Measurements from ENCODE around the gene DNER. TPM values are rescaled to one million over a fixed set of nuclear protein-coding genes. Genes with fewer than 3 reads are reported as not detected.

The DNER gene
- polyA plus RNA-seq, 2 of the 4 experiments (the other 2 are of a cell fraction), result 0.34 to 4.2 TPM

- DNase-seq (ENCODE audit: low read depth in 1 of 2, low spot score in 1 of 2) (no peak), FAIRE-seq (no peak), ATAC-seq (no peak)
- WGBS (ENCODE audit: missing lambda C conversion rate), result 15% methylated on average over 5 of the region's 5 CpGs
- ChIA-PET CTCF (no interaction called here), POLR2A (no interaction called here)
- Histone ChIP-seq H3K27ac (no peak overlapping the region), H3K4me1 (no peaks in the 10 kb centered on the region), H3K9me3 (no peaks in the 10 kb centered on the region), H3K4me3 (no peak overlapping the region), H3K4me2 (no peak overlapping the region)
- TF ChIP-seq BCL3 (IDR thresholded peaks at IDR 0.05) (no peak), JUNB (IDR thresholded peaks at IDR 0.05) (no peak), HOXB13 (CRISPR knock-in tag; IDR thresholded peaks at IDR 0.05; ENCODE audit: low read depth) (no peak), FOSL2 (IDR thresholded peaks at IDR 0.05) (no peak), FOSL2 (CRISPR knock-in tag; IDR thresholded peaks at IDR 0.05) (no peak), CBX8 (IDR thresholded peaks at IDR 0.05) (no peak), CHD2 (IDR thresholded peaks at IDR 0.05; ENCODE audit: low read length, partially characterized antibody) (no peak), MAX (IDR thresholded peaks at IDR 0.05) (no peak), JUN (IDR thresholded peaks at IDR 0.05) (no peak), POLR2AphosphoS2 (conservative IDR thresholded peaks at IDR 0.05; ENCODE audit: low read length) (no peak), KDM1A (IDR thresholded peaks at IDR 0.05; ENCODE audit: low read depth) (no peak), PBX3 (IDR thresholded peaks at IDR 0.05) (no peak), MYC (IDR thresholded peaks at IDR 0.05; ENCODE audit: borderline replicate concordance, low read length) (no peak), BHLHE40 (IDR thresholded peaks at IDR 0.05; ENCODE audit: low read depth, low read length) (no peak), ZSCAN20 (CRISPR knock-in tag; IDR thresholded peaks at IDR 0.05) (no peak), NR3C1 (IDR thresholded peaks at IDR 0.05) (no peak), HDAC2 (IDR thresholded peaks at IDR 0.05) (no peak), CBX2 (IDR thresholded peaks at IDR 0.05; ENCODE audit: borderline replicate concordance, low read depth) (no peak), ESRRA (IDR thresholded peaks at IDR 0.05; ENCODE audit: borderline replicate concordance, low read length) (no peak), ELK1 (IDR thresholded peaks at IDR 0.05; ENCODE audit: low read depth, low read length) (no peak), HEYL (CRISPR knock-in tag; IDR thresholded peaks at IDR 0.05) (no peak)
Measured at GRCh38 chr2:229650059-229650458, 64.3 kb downstream of the DNER start.

GRCh38 chr2:229646186-229646723, 68.1 kb downstream of the DNER start:
- Histone ChIP-seq H3K4me2 (no peak overlapping the region), H3K9me3 (no peaks in the 10 kb centered on the region), H3K4me1 (no peaks in the 10 kb centered on the region), H3K27ac (no peak overlapping the region), H3K4me3 (no peak overlapping the region)
- POLR2A ChIA-PET, result no interaction called here
- WGBS (ENCODE audit: missing lambda C conversion rate), result 18% methylated on average over 4 of the region's 4 CpGs
- FAIRE-seq (no peak), DNase-seq (ENCODE audit: low read depth in 1 of 2, low spot score in 1 of 2) (no peak), ATAC-seq (no peak)
- CTCF ChIA-PET, result no interaction called here
- TF ChIP-seq EHMT2 (IDR thresholded peaks at IDR 0.05; ENCODE audit: low read depth) (no peak), ESRRA (IDR thresholded peaks at IDR 0.05; ENCODE audit: borderline replicate concordance, low read length) (no peak), KDM1A (IDR thresholded peaks at IDR 0.05; ENCODE audit: low read depth) (no peak), USF2 (IDR thresholded peaks at IDR 0.05) (no peak), FOSL2 (IDR thresholded peaks at IDR 0.05) (no peak), FOSL2 (CRISPR knock-in tag; IDR thresholded peaks at IDR 0.05) (no peak), ZFP36 (IDR thresholded peaks at IDR 0.05; ENCODE audit: borderline replicate concordance, partially characterized antibody) (no peak), RFX5 (IDR thresholded peaks at IDR 0.05) (no peak), MAFK (IDR thresholded peaks at IDR 0.05; ENCODE audit: partially characterized antibody) (no peak), HOXB5 (CRISPR knock-in tag; IDR thresholded peaks at IDR 0.05) (no peak)
